IMR-90 (cell line): ENCODE measurements around the gene GRM4. TPM values are rescaled to one million over a fixed set of nuclear protein-coding genes. Genes with fewer than 3 reads are reported as not detected.

Experiments
- ATAC-seq: fragments of 200-7000 bp; cut with Tn5 transposase; 2 replicates; pipeline ENCODE4 v1.9.1; 2020; ENCODE audit warnings: low read depth, mild to moderate bottlenecking, moderate library complexity
- BruUV-seq: library from RNA; stranded (reverse); fragments of 400-500 nt; replicated peaks from 2 replicates; lab custom pipeline; 2021; lab: Mats Ljungman, UMichigan
- CTCF ChIA-PET: fragments of 300-600 bp; formaldehyde crosslinking; extraction: SDS; loops from one replicate; lab custom pipeline; 2021; ENCODE audit warnings: antibody characterized with exemption; lab: Yijun Ruan, JAX
- POLR2A ChIA-PET: fragments of 300-600 bp; sonication (Branson Sonifier 250); formaldehyde crosslinking; loops from one replicate; lab custom pipeline; 2022; ENCODE audit warnings: antibody characterized with exemption; ENCODE audit not compliant: unreplicated experiment; lab: Charles Lee
- DNase-seq: peaks from one replicate; pipeline ENCODE4 v3.0.0; 2013
- H2AFZ ChIP-seq: replicated peaks from 2 replicates; pipeline ENCODE3; 2013; ENCODE audit warnings: low read length, mild to moderate bottlenecking; ENCODE audit not compliant: poor library complexity
- H2AK5ac ChIP-seq: 2 replicates; pipeline ENCODE4 v1.6.1; 2013; ENCODE audit warnings: low read depth, low read length, inconsistent platforms
- H2AK9ac ChIP-seq: replicated peaks from 2 replicates; pipeline ENCODE3; 2013; ENCODE audit warnings: mild to moderate bottlenecking, low read depth, low read length, moderate library complexity; ENCODE audit not compliant: poor library complexity
- H2BK120ac ChIP-seq: 2 replicates; pipeline ENCODE4 v1.6.1; 2013; ENCODE audit warnings: low read depth, low read length, inconsistent platforms
- H2BK15ac ChIP-seq: 3 replicates; pipeline ENCODE4 v1.6.1; 2013; ENCODE audit warnings: low read depth, low read length, inconsistent platforms
- H2BK20ac ChIP-seq: 2 replicates; pipeline ENCODE4 v1.6.1; 2013; ENCODE audit warnings: low read depth, mild to moderate bottlenecking, inconsistent platforms, low read length, moderate library complexity
- H2BK5ac ChIP-seq: 2 replicates; pipeline ENCODE4 v1.6.1; 2013; ENCODE audit warnings: mild to moderate bottlenecking, low read depth, low read length, inconsistent platforms; ENCODE audit not compliant: poor library complexity, severe bottlenecking
- H3K14ac ChIP-seq: replicated peaks from 2 replicates; pipeline ENCODE4 v1.6.1; 2013; ENCODE audit warnings: low read depth, low read length, inconsistent platforms
- H3K18ac ChIP-seq: 2 replicates; pipeline ENCODE4 v1.6.1; 2013; ENCODE audit warnings: low read depth, low read length, control low read depth
- H3K23ac ChIP-seq: 2 replicates; pipeline ENCODE4 v1.6.1; 2013; ENCODE audit warnings: low read depth, low read length, inconsistent platforms
- H3K27ac ChIP-seq: 2 replicates; pipeline ENCODE4 v1.5.1; 2013; ENCODE audit warnings: mild to moderate bottlenecking, control low read depth, low read length; ENCODE audit not compliant: insufficient read depth
- H3K27me3 ChIP-seq: 2 replicates; pipeline ENCODE4 v1.6.1; 2013; ENCODE audit warnings: low read length; ENCODE audit not compliant: control insufficient read depth, insufficient read depth
- H3K36me3 ChIP-seq: 2 replicates; pipeline ENCODE4 v1.6.1; 2013; ENCODE audit warnings: low read length, mixed read lengths; ENCODE audit not compliant: control insufficient read depth, insufficient read depth
- H3K4ac ChIP-seq: 2 replicates; pipeline ENCODE4 v1.6.1; 2013; ENCODE audit warnings: low read depth, low read length, inconsistent platforms
- H3K4me1 ChIP-seq: 2 replicates; pipeline ENCODE4 v1.6.1; 2013; ENCODE audit warnings: low read length, mixed read lengths; ENCODE audit not compliant: control insufficient read depth, insufficient read depth
- H3K4me2 ChIP-seq: 2 replicates; pipeline ENCODE4 v1.6.1; 2013; ENCODE audit warnings: low read depth, mild to moderate bottlenecking, control low read depth, low read length, moderate library complexity
- H3K4me3 ChIP-seq: 2 replicates; pipeline ENCODE4 v1.5.1; 2013; ENCODE audit warnings: low read depth, mild to moderate bottlenecking, control low read depth, low read length, moderate library complexity; ENCODE audit not compliant: insufficient read depth
- H3K56ac ChIP-seq: 2 replicates; pipeline ENCODE4 v1.6.1; 2013; ENCODE audit warnings: low read length, inconsistent platforms; ENCODE audit not compliant: insufficient read depth; ENCODE audit errors: extremely low read depth
- H3K79me1 ChIP-seq, 2 experiments: 2 replicates each; pipeline ENCODE4 v1.6.1; 2013; ENCODE audit warnings: low read length in 2 of 2, inconsistent platforms in 1 of 2, low read depth in 1 of 2
- H3K9ac ChIP-seq: 2 replicates; pipeline ENCODE4 v1.6.1; 2013; ENCODE audit warnings: low read depth, low read length, control low read depth
- H3K9me1 ChIP-seq: 2 replicates; pipeline ENCODE4 v1.6.1; 2013; ENCODE audit warnings: low read length, inconsistent platforms; ENCODE audit not compliant: insufficient read depth
- H3K9me3 ChIP-seq: 2 replicates; pipeline ENCODE4 v1.6.1; 2013; ENCODE audit warnings: low read length; ENCODE audit not compliant: control insufficient read depth, insufficient read depth
- H4K20me1 ChIP-seq: 2 replicates; pipeline ENCODE4 v1.6.1; 2013; ENCODE audit warnings: low read length, inconsistent platforms; ENCODE audit not compliant: insufficient read depth
- H4K5ac ChIP-seq: 2 replicates; pipeline ENCODE4 v1.6.1; 2013; ENCODE audit warnings: mild to moderate bottlenecking, low read depth, low read length, control low read depth
- H4K8ac ChIP-seq, 2 experiments: 2 replicates each; pipeline ENCODE4 v1.6.1; 2013; ENCODE audit warnings: low read depth in 2 of 2, low read length in 2 of 2, control low read depth in 1 of 2, inconsistent platforms in 1 of 2
- H4K91ac ChIP-seq: 2 replicates; pipeline ENCODE4 v1.6.1; 2013; ENCODE audit warnings: low read depth, low read length, inconsistent platforms; ENCODE audit not compliant: insufficient read depth
- CEBPB ChIP-seq: IDR thresholded peaks from 2 replicates; pipeline ENCODE4 v1.6.1; 2012; ENCODE audit warnings: low read depth, low read length, improper control_type of control experiment
- CHD1 ChIP-seq: IDR thresholded peaks from 2 replicates; pipeline ENCODE4 v1.6.1; 2012; ENCODE audit warnings: low read depth, low read length, improper control_type of control experiment
- FOS ChIP-seq: fragments of 150-350 bp; IDR thresholded peaks from 2 replicates; pipeline ENCODE4 v1.6.1; 2016; ENCODE audit warnings: low read depth, low read length
- MAFK ChIP-seq: IDR thresholded peaks from 2 replicates; pipeline ENCODE4 v1.6.1; 2012; ENCODE audit warnings: low read depth, low read length, improper control_type of control experiment
- MAZ ChIP-seq: IDR thresholded peaks from 2 replicates; pipeline ENCODE4 v1.6.1; 2012; ENCODE audit warnings: low read depth, mild to moderate bottlenecking, low read length, improper control_type of control experiment, moderate library complexity, borderline replicate concordance
- MXI1 ChIP-seq: IDR thresholded peaks from 2 replicates; pipeline ENCODE4 v1.6.1; 2012; ENCODE audit warnings: low read depth, mild to moderate bottlenecking, low read length, moderate library complexity, borderline replicate concordance
- POLR2A ChIP-seq: IDR thresholded peaks from 2 replicates; pipeline ENCODE4 v1.6.1; 2012; ENCODE audit warnings: mild to moderate bottlenecking, low read depth, low read length
- RAD21 ChIP-seq: IDR thresholded peaks from 2 replicates; pipeline ENCODE4 v1.6.1; 2012; ENCODE audit warnings: low read length, improper control_type of control experiment
- RCOR1 ChIP-seq: IDR thresholded peaks from 2 replicates; pipeline ENCODE4 v1.6.1; 2012; ENCODE audit warnings: mild to moderate bottlenecking, low read length, improper control_type of control experiment; ENCODE audit not compliant: insufficient replicate concordance
- SMC3 ChIP-seq: fragments of 150-350 bp; IDR thresholded peaks from 2 replicates; pipeline ENCODE4 v1.6.1; 2016; ENCODE audit warnings: low read depth, mild to moderate bottlenecking, antibody characterized with exemption, low read length, moderate library complexity
- WGBS, 2 experiments: methylation state at CpG; one replicate each; pipeline versions ENCODE4 v1.1.5 to v1.1.7; 2013; ENCODE audit warnings: missing lambda C conversion rate in 2 of 2; ENCODE audit not compliant: insufficient read length in 1 of 2; ENCODE audit errors: extremely low coverage in 2 of 2; 5-methylcytosine and 5-hydroxymethylcytosine counted together
- dilution Hi-C: fragments of 300-500 bp; cut with HindIII; formaldehyde crosslinking; loops from one replicate; pipeline ENCODE4 v1.14.3; 2018; ENCODE audit warnings: low sequenced_read_pairs; ENCODE audit not compliant: unreplicated experiment
- in situ Hi-C: fragments of 300-500 bp; cut with MboI; formaldehyde crosslinking; loops from 3 replicates; pipeline ENCODE4 v1.14.3; 2019; ENCODE audit warnings: low sequenced_read_pairs, inconsistent platforms, mixed read lengths
- intact Hi-C: fragments of 100-400 bp; cut with micrococcal nuclease; formaldehyde crosslinking; loops from 2 replicates; pipeline ENCODE4 v1.10.0; 2022
- polyA plus RNA-seq, 3 experiments: library from polyadenylated mRNA; depleted of rRNA; stranded (reverse); fragments of >200 nt; gene quantifications; 2 replicates each; pipeline ENCODE4 v1.2.3, GENCODE V29; 2012; ENCODE audit warnings: low replicate concordance in 1 of 3
- total RNA-seq: library from RNA; depleted of rRNA; stranded (reverse); fragments of >200 nt; gene quantifications from 2 replicates; pipeline ENCODE4 v1.2.3, GENCODE V29; 2012
- TF ChIP-seq, protein P1 (sequence below): fragments of 150-350 bp; IDR thresholded peaks from 2 replicates; pipeline ENCODE4 v1.6.1; 2017; ENCODE audit warnings: mild to moderate bottlenecking, antibody characterized with exemption, low read length, low read depth
- TF ChIP-seq, protein P2 (sequence below): fragments of 150-350 bp; IDR thresholded peaks from 2 replicates; pipeline ENCODE4 v1.6.1; 2016; ENCODE audit warnings: low read depth, mild to moderate bottlenecking, low read length, moderate library complexity, borderline replicate concordance
- TF ChIP-seq, protein P3 (sequence below): conservative IDR thresholded peaks from 2 replicates; pipeline ENCODE4 v1.5.1; 2012; ENCODE audit warnings: mild to moderate bottlenecking, low read depth, low read length, improper control_type of control experiment

GRM4 gene
- total and polyA plus RNA-seq, 2 of the 4 experiments (the other 2 are of a cell fraction): 0.02 TPM; not detected in 1

DNA sequence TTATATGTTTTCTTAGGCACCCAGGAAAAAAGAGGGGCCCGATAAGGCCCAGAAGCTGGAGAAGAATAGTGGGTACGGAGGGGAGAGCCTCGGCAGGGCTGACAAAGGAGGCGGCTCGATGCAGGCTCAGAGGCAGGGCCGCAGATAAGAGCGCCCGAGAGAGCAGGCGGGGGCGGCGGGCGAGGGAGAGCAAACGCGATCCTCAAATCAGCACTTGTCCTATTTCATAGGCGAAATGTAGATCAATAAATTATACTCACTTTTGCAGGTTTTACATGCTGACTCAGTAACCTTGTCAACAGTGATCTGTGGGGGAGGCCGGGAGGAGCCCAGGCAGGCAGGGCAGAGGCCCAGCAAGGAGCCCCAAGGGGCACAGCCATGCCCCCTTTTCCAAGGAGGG, 42.6 kb downstream of the GRM4 start:
- dilution Hi-C loops: no loop called here
- Histone ChIP-seq H3K4me2 (no peak overlapping the region), H2BK15ac (no peak overlapping the region), H3K18ac (no peak overlapping the region), H3K4ac (no peak overlapping the region), H2AK5ac (no peak overlapping the region), H3K9ac (no peak overlapping the region), H3K79me1 (no peaks in the 10 kb centered on the region), H3K14ac (no peak overlapping the region), H2AFZ (no peak overlapping the region), H2BK120ac (no peak overlapping the region), H4K91ac (no peak overlapping the region), H4K5ac (no peak overlapping the region), H2BK20ac (no peak overlapping the region), H3K36me3 (no peaks in the 10 kb centered on the region), H4K20me1 (no peaks in the 10 kb centered on the region), H2BK5ac (no peak overlapping the region), H3K56ac (no peak overlapping the region), H3K9me1 (no peaks in the 10 kb centered on the region), H4K8ac (no peak overlapping the region), H2AK9ac (no peak overlapping the region), H3K4me1 (no peaks in the 10 kb centered on the region), H3K9me3 (no peaks in the 10 kb centered on the region), H3K23ac (no peak overlapping the region), H3K4me3 (no peak overlapping the region), H3K27ac (no peak overlapping the region), H3K27me3 (peaks cover 72% of the 10 kb centered on the region)
- CTCF ChIA-PET: no interaction called here
- BruUV-seq: no TSS peak
- TF ChIP-seq, protein P1, sequence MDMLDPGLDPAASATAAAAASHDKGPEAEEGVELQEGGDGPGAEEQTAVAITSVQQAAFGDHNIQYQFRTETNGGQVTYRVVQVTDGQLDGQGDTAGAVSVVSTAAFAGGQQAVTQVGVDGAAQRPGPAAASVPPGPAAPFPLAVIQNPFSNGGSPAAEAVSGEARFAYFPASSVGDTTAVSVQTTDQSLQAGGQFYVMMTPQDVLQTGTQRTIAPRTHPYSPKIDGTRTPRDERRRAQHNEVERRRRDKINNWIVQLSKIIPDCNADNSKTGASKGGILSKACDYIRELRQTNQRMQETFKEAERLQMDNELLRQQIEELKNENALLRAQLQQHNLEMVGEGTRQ: no peak
- TF ChIP-seq CEBPB (no peak), RCOR1 (no peak), MXI1 (no peak), MAZ (no peak), MAFK (no peak), SMC3 (no peak), CHD1 (no peak), FOS (no peak), RAD21 (no peak), POLR2A (no peak)
- TF ChIP-seq, protein P2, sequence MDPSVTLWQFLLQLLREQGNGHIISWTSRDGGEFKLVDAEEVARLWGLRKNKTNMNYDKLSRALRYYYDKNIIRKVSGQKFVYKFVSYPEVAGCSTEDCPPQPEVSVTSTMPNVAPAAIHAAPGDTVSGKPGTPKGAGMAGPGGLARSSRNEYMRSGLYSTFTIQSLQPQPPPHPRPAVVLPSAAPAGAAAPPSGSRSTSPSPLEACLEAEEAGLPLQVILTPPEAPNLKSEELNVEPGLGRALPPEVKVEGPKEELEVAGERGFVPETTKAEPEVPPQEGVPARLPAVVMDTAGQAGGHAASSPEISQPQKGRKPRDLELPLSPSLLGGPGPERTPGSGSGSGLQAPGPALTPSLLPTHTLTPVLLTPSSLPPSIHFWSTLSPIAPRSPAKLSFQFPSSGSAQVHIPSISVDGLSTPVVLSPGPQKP: no peak
- TF ChIP-seq, protein P3, sequence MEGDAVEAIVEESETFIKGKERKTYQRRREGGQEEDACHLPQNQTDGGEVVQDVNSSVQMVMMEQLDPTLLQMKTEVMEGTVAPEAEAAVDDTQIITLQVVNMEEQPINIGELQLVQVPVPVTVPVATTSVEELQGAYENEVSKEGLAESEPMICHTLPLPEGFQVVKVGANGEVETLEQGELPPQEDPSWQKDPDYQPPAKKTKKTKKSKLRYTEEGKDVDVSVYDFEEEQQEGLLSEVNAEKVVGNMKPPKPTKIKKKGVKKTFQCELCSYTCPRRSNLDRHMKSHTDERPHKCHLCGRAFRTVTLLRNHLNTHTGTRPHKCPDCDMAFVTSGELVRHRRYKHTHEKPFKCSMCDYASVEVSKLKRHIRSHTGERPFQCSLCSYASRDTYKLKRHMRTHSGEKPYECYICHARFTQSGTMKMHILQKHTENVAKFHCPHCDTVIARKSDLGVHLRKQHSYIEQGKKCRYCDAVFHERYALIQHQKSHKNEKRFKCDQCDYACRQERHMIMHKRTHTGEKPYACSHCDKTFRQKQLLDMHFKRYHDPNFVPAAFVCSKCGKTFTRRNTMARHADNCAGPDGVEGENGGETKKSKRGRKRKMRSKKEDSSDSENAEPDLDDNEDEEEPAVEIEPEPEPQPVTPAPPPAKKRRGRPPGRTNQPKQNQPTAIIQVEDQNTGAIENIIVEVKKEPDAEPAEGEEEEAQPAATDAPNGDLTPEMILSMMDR: no peak
- DNase-seq (no peak), ATAC-seq (no peak)
- intact Hi-C loops: no loop called here
- in situ Hi-C loops: no loop called here
- no CpG with 5 or more reads among the region's 16 CpGs for WGBS, 2 experiments
- POLR2A ChIA-PET: no interaction called here
